Measurements from ENCODE around the gene NREP.

The NREP gene

DNA sequence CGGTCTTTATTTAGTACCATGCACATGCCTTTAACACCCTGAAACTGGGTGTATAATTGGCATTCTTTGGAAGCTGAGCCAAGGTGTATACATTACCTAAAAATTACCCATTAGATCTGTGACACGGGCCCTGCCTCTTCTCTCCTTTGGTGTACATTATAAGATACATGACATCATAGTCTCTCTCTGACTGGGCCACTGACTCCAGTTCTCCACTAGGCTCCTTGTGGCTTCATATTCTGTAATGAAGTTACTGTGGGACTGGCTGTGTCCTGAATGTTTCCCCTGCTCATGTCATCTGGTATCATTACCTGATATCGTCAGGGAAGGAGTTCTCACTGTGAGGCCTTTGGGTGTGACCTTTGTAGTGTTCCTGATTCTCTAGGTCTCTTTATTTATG lies 65.5 kb downstream of the NREP start:
- DNase-seq: no peak

DNA sequence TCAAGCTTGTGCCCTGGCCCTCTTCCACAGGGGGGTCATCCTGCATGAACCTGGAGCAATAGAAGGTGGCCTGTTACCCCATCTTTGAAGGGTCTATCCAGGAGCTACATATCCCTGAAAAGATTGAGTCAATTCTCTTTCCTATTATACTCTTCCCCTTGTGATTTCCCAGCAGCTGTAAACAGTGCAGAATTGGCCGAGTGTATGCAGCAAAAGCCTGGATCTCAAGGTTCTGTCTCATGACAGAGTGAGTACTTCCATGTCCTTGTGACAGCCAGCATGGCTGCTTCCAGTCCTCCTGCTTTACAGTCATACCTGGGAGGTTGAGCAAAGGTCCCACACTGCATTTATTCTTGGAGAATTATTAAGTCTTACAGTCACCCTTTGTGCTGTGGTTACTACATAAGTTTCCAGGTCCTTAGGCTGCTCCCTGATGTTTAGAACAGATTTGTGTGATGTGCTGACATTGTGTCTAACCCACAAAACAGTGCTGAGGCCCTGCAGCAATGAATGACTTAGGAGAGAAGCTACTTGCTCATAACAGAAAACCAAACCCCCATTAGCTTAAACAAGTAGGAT lies 67.5 kb downstream of the NREP start:
- no peak for DNase-seq

DNA sequence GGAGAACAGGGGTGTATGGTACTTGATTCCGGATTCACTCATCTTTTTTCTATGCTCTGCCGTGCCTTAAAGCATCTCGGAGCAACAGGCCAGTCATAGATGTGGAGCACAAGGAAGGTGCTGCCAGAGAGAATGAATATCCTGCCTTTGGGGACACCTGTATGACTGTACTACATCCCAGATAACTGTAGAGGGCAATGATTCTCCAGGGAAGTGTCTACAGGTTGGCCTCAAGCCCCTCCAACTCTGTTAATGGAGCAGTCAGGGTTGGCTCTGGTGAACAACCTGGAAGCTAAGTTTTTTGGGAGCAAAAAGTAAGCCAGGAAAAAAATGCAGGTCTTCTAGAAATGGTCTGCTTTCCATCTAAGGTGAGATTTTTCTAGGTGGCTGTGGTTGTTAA lies 71.0 kb downstream of the NREP start:
- no peak for DNase-seq

DNA sequence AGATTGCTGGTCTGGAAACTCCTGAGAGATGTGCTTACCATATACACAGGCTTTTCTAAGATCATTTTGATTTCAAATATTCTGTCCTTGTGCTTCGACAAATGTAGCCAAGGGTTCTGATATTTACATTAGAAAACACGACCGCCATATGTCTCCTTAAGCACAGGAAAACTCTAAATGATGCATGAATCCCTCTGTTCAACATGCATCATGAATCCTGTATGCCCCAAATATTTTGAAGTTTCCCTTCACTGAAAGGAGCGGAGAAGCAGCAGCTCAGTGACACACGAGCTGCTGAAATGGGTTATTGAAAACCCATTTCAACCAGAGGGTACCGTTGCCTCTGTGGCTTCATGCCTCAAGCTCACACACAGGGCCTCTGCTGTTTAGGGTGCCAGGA lies 74.4 kb downstream of the NREP start:
- no peak for DNase-seq

DNA sequence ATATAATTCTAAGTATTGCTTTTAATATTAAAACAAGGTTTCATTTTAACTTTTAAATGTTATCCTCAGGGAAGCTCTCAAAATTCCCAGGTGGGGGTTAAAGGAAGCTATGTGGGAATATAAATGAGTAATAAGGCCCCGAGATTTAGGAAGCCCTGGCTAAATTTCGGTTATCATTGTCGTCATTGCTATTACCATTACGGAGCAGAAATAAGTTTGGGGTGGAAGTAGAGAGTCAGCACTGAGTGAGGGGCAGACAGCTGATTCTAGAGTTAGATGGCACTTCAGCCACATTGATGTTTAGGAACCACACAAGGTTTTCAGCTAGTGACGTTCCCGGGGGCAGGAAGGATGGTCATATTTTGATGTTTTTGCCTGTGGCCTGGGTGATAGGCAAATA lies 74.9 kb downstream of the NREP start:
- no peak for DNase-seq

DNA sequence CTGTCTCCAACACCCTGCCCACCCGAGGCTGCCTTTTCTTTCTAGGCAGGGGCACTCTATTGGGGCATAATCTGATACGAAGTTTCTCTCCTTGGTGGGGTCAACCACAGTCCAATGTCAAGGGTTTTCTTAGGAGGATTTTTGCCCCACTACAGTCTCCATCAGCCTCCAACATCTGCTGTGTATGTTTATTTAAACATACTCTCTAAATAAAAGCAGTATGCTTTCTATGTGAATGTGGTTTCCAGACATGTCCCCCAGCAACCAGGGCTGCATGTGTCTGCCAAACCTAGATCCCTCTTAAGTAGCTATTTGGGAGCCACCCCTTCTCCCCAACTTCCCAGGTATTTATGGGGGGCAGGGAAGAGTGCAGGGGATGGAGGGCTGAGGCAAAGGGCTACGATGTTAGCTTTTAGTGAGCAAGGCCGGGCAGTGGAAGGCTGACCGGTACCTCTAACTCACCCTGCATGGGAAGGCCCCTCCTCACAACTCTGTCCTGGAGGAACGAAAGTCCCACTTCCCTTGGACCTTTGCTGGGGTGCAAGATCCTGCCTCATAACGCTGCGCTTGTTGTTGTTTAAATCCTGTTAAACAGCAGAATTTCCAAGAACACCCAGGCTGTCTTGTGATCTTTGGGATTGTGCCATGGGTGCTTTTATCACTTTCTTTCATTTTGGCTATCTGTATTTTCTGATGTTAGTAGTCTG lies 75.4 kb downstream of the NREP start:
- no peak for DNase-seq

DNA sequence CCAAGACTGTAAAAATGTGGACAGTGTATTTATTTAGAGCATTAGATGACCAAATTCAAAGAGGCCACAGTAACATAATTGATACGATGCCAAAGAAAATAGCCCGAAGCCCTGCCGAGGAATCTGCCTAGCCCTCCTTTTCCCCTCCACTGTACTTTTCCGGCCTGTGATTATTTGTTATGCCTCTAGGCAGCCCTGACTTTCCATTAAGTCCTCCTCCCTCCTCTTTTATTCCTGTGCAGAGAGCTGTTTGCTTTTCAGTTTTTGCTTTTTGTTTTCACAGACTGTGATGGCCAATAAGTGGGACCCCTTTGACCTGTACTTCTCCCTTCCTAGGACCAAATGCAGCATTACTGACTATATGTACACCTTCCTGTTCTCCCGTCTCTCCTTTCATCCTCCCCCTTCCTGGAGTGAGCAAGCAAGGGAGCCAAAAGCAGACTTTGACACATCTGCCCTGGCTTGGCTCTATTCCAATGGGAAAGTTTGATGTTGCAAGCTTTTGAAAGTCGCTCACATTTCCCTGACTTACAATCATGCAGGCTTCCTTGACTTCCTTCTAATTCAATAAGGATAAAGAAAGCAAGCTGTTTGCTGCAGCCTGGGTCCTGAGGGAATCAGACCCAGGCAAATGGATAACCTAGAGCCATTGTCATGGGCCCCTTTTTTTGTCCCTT lies 76.1 kb downstream of the NREP start:
- peak; percentile 60 to 78 (median 76) for DNase-seq

DNA sequence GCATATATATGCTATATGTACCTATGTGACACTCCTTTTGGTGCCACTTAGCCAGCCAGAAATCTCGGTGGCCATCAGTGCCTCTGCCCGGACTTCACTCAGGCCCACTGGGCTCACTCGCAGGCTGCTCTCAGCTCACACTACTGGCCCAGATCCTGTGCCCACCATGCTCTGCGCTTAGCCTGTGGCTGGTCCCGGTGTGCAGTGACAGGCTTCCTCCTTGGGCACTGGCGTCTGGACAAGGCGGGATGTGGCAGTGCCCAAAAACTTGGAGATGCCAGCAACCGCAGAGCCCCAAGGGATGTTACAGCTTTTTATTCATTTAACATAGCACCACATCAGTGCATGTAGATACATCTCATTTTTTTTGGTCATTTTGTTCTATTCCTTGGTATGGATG lies 77.4 kb downstream of the NREP start:
- DNase-seq: no peak
